GM18858 (cell line): ENCODE measurements around the gene VAC14.

ENCODE experiments used
- ATAC-seq: cut with Tn5 transposase; IDR thresholded peaks from one replicate; pipeline ENCODE4 v1.9.1; 2021; ENCODE audit not compliant: unreplicated experiment

Gene VAC14

GRCh38 chr16:70694088-70694867 is 106.7 kb downstream of the VAC14 start:
- ATAC-seq = no peak

GRCh38 chr16:70692873-70693671 is 107.9 kb downstream of the VAC14 start:
- ATAC-seq = no peak

- no peak for ATAC-seq
Observed at GRCh38 chr16:70692130-70692872, 108.7 kb downstream of the VAC14 start.

GRCh38 chr16:70691223-70692129 is 109.5 kb downstream of the VAC14 start:
- no peak for ATAC-seq

- no peak for ATAC-seq
Observed at GRCh38 chr16:70689970-70690891, 110.7 kb downstream of the VAC14 start.

GRCh38 chr16:70689035-70689969 is 111.7 kb downstream of the VAC14 start:
- ATAC-seq = no peak

- ATAC-seq = no peak
Observed at GRCh38 chr16:70688246-70688742, 112.7 kb downstream of the VAC14 start.

GRCh38 chr16:70687671-70688245 is 113.2 kb downstream of the VAC14 start:
- ATAC-seq = no peak

GRCh38 chr16:70687102-70687511 is 113.9 kb downstream of the VAC14 start:
- no peak for ATAC-seq

- no peak for ATAC-seq
Observed at GRCh38 chr16:70686376-70687101, 114.4 kb downstream of the VAC14 start.

- ATAC-seq = no peak
Observed at GRCh38 chr16:70685938-70686375, 115.0 kb downstream of the VAC14 start, which contains the start of gene MTSS2. TSS of gene MTSS2 (minus strand) at chr16:70686053. CDS start at chr16:70685791, 262 bp downstream.

GRCh38 chr16:70685061-70685937 is 115.7 kb downstream of the VAC14 start:
- no peak for ATAC-seq

- no peak for ATAC-seq
Observed at GRCh38 chr16:70684146-70685060, 116.6 kb downstream of the VAC14 start.

- ATAC-seq = no peak
Observed at GRCh38 chr16:70683146-70683944, 117.6 kb downstream of the VAC14 start.
